ENCODE measurements around the gene RMND1.

Gene RMND1

DNA sequence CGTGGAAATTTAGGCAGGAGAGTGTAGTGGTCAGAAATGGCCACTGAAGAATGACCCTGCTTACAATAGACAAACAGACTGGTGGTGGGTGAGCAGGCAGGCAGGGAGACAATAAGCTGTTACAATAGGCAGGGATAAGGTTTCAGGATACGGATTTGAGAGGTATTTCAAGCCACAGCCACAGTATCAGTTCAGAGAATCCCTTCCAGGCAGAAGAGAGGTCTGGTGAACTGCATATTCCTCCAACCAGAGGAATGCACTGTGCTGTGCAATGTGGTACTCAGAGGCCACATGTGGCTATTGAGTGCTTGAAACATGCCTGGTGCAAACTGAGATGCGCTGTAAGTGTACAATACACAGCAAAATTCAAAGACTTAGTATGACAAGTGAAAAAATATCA, 20.6 kb downstream of the RMND1 start:
- TF ChIP-seq, protein P1, sequence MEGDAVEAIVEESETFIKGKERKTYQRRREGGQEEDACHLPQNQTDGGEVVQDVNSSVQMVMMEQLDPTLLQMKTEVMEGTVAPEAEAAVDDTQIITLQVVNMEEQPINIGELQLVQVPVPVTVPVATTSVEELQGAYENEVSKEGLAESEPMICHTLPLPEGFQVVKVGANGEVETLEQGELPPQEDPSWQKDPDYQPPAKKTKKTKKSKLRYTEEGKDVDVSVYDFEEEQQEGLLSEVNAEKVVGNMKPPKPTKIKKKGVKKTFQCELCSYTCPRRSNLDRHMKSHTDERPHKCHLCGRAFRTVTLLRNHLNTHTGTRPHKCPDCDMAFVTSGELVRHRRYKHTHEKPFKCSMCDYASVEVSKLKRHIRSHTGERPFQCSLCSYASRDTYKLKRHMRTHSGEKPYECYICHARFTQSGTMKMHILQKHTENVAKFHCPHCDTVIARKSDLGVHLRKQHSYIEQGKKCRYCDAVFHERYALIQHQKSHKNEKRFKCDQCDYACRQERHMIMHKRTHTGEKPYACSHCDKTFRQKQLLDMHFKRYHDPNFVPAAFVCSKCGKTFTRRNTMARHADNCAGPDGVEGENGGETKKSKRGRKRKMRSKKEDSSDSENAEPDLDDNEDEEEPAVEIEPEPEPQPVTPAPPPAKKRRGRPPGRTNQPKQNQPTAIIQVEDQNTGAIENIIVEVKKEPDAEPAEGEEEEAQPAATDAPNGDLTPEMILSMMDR (IDR thresholded peaks at IDR 0.05; ENCODE audit: insufficient read depth, low read length, poor library complexity, severe bottlenecking), result no peak
- H3K36me3 ChIP-seq (ENCODE audit: control insufficient read depth, insufficient read depth, low read length), result peaks cover 6% of the 10 kb centered on the region
- H3K27me3 ChIP-seq (replicated peaks; ENCODE audit: control insufficient read depth, insufficient read depth, low read length), result no peaks in the 10 kb centered on the region
- no peak overlapping the region for H3K4me3 ChIP-seq (replicated peaks; ENCODE audit: low read depth, low read length)
- no peak for DNase-seq (ENCODE audit: extremely low read depth, insufficient read length)

GRCh38 chr6:151430886-151431285, 21.0 kb downstream of the RMND1 start:
- Histone ChIP-seq H3K4me3 (replicated peaks; ENCODE audit: low read depth, low read length) (no peak overlapping the region), H3K36me3 (ENCODE audit: control insufficient read depth, insufficient read depth, low read length) (peaks cover 5% of the 10 kb centered on the region), H3K27me3 (replicated peaks; ENCODE audit: control insufficient read depth, insufficient read depth, low read length) (no peaks in the 10 kb centered on the region)
- TF ChIP-seq, protein P1 (IDR thresholded peaks at IDR 0.05; ENCODE audit: insufficient read depth, low read length, poor library complexity, severe bottlenecking), result no peak
- no peak for DNase-seq (ENCODE audit: extremely low read depth, insufficient read length)

GRCh38 chr6:151428093-151428735, 23.7 kb downstream of the RMND1 start:
- H3K4me3 ChIP-seq (replicated peaks; ENCODE audit: low read depth, low read length), result no peak overlapping the region
- TF ChIP-seq, protein P1 (IDR thresholded peaks at IDR 0.05; ENCODE audit: insufficient read depth, low read length, poor library complexity, severe bottlenecking), result no peak
- H3K36me3 ChIP-seq (ENCODE audit: control insufficient read depth, insufficient read depth, low read length), result peaks cover 8% of the 10 kb centered on the region
- H3K27me3 ChIP-seq (replicated peaks; ENCODE audit: control insufficient read depth, insufficient read depth, low read length), result no peaks in the 10 kb centered on the region
- no peak for DNase-seq (ENCODE audit: extremely low read depth, insufficient read length)

DNA sequence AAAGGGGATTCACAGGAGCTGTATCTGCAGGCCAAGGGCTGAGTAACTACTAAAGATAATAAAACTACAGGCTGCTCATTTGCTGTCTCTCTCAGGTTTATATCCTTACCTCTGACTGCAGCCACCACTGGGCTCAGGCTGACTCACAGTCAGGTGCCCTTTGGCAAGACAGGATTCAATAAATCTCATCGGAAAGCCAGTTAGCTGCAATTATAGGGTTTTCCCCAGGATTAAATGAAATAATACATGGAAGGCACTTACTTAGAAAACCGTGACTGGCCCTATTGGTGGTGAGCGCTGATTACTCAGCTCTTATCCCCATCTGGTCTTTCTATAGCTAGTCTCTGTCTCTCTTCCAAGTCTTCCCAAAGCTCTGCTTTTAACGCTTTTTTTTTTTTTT, 26.4 kb downstream of the RMND1 start:
- no peaks in the 10 kb centered on the region for H3K27me3 ChIP-seq (replicated peaks; ENCODE audit: control insufficient read depth, insufficient read depth, low read length)
- no peak overlapping the region for H3K4me3 ChIP-seq (replicated peaks; ENCODE audit: low read depth, low read length)
- TF ChIP-seq, protein P1 (IDR thresholded peaks at IDR 0.05; ENCODE audit: insufficient read depth, low read length, poor library complexity, severe bottlenecking), result no peak
- peaks cover 6% of the 10 kb centered on the region for H3K36me3 ChIP-seq (ENCODE audit: control insufficient read depth, insufficient read depth, low read length)
- DNase-seq (ENCODE audit: extremely low read depth, insufficient read length), result no peak

DNA sequence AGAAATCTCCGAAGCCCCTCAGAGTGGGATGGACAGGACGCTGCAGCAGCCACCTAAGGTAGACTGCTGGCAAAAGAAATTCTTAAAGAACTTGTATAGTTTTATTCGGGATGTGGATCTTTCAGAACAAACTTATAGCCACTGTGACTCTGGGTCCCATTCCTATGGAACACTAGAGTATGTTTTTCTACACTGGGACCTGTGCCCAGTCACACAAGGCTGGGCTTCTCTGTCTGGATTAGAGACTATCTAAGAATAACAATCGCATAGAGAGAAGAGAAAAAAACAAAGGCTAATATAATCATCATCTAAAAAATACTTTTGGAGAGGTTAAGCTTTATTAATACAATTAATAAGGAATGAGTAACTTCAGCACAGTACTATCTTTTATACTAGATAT, 28.9 kb downstream of the RMND1 start:
- Histone ChIP-seq H3K36me3 (ENCODE audit: control insufficient read depth, insufficient read depth, low read length) (peaks cover 5% of the 10 kb centered on the region), H3K4me3 (replicated peaks; ENCODE audit: low read depth, low read length) (no peak overlapping the region), H3K27me3 (replicated peaks; ENCODE audit: control insufficient read depth, insufficient read depth, low read length) (no peaks in the 10 kb centered on the region)
- DNase-seq (ENCODE audit: extremely low read depth, insufficient read length), result no peak
- TF ChIP-seq, protein P1 (IDR thresholded peaks at IDR 0.05; ENCODE audit: insufficient read depth, low read length, poor library complexity, severe bottlenecking), result no peak

- TF ChIP-seq, protein P1 (IDR thresholded peaks at IDR 0.05; ENCODE audit: insufficient read depth, low read length, poor library complexity, severe bottlenecking), result no peak
- Histone ChIP-seq H3K36me3 (ENCODE audit: control insufficient read depth, insufficient read depth, low read length) (peaks cover 14% of the 10 kb centered on the region), H3K27me3 (replicated peaks; ENCODE audit: control insufficient read depth, insufficient read depth, low read length) (no peaks in the 10 kb centered on the region), H3K4me3 (replicated peaks; ENCODE audit: low read depth, low read length) (no peak overlapping the region)
- no peak for DNase-seq (ENCODE audit: extremely low read depth, insufficient read length)
Measured at GRCh38 chr6:151417477-151417876, 34.4 kb downstream of the RMND1 start.

Measured in GM06990 (cell line).